Natural killer cell (primary cell): ENCODE results near the gene PRCD. TPM values are rescaled to one million over a fixed set of nuclear protein-coding genes. Genes with fewer than 3 reads are reported as not detected.

Source experiments
- ATAC-seq, 3 donors: fragments of 150-1000 bp in 2 of 3; fragments of 200-7000 bp in 1 of 3; cut with Tn5 transposase; 1 replicate in 1 of 3; 2 replicates in 2 of 3; pipeline ENCODE4 v1.10.0; 2021; ENCODE audit warnings: mild to moderate bottlenecking in 2 of 3, moderate library complexity in 2 of 3
- DNase-seq, 2 donors: peaks; one replicate each; pipeline versions ENCODE4 v3.0.0 to v3.0.0-alpha.2; 2013 to 2021; ENCODE audit warnings: mixed read lengths in 1 of 2
- H3K27ac ChIP-seq: one replicate; pipeline ENCODE4 v1.5.1; 2013; ENCODE audit warnings: mild to moderate bottlenecking, low read length
- H3K27me3 ChIP-seq: one replicate; pipeline ENCODE4 v1.6.1; 2013; ENCODE audit warnings: low read length; ENCODE audit not compliant: control insufficient read depth, insufficient read depth
- H3K36me3 ChIP-seq: one replicate; pipeline ENCODE4 v1.6.1; 2013; ENCODE audit warnings: low read length; ENCODE audit not compliant: control insufficient read depth, insufficient read depth
- H3K4me1 ChIP-seq: one replicate; pipeline ENCODE4 v1.6.1; 2013; ENCODE audit warnings: low read length; ENCODE audit not compliant: control insufficient read depth, insufficient read depth
- H3K4me3 ChIP-seq: one replicate; pipeline ENCODE4 v1.5.1; 2013; ENCODE audit warnings: low read length
- H3K9me3 ChIP-seq: one replicate; pipeline ENCODE4 v1.6.1; 2013; ENCODE audit warnings: low read length; ENCODE audit not compliant: control insufficient read depth, insufficient read depth
- H3K27ac Mint-ChIP-seq, 2 donors: one replicate each; pipeline ENCODE4 v1.8.0; 2022; ENCODE audit warnings: mild to moderate bottlenecking in 2 of 2, mixed read lengths in 2 of 2, moderate library complexity in 1 of 2
- H3K27me3 Mint-ChIP-seq, 2 donors: one replicate each; pipeline ENCODE4 v1.8.0; 2022; ENCODE audit warnings: low read depth in 2 of 2, mixed read lengths in 2 of 2
- H3K36me3 Mint-ChIP-seq: one replicate; pipeline ENCODE4 v1.8.0; 2022; ENCODE audit warnings: mixed read lengths
- H3K4me1 Mint-ChIP-seq, 2 donors: one replicate each; pipeline ENCODE4 v1.8.0; 2022; ENCODE audit warnings: mixed read lengths in 2 of 2
- H3K4me3 Mint-ChIP-seq: one replicate; pipeline ENCODE4 v1.8.0; 2022; ENCODE audit warnings: mild to moderate bottlenecking, moderate library complexity, mixed read lengths
- H3K9me3 Mint-ChIP-seq, 2 donors: one replicate each; pipeline ENCODE4 v1.8.0; 2022; ENCODE audit warnings: mixed read lengths in 2 of 2
- WGBS: methylation state at CpG from one replicate; pipeline ENCODE4 v1.1.7; 2013; ENCODE audit warnings: missing lambda C conversion rate; ENCODE audit not compliant: insufficient coverage; 5-methylcytosine and 5-hydroxymethylcytosine counted together
- intact Hi-C: fragments of 100-400 bp; cut with micrococcal nuclease; formaldehyde crosslinking; loops from one replicate; pipeline ENCODE4 v1.14.2; 2022
- total RNA-seq, 4 donors: library from RNA; stranded (reverse); fragments of 120-200 nt in 1 of 4; gene quantifications; one replicate each; pipeline versions ENCODE4 v1.2.3 to v1.2.4, GENCODE V29; 2013 to 2022
- TF ChIP-seq, protein P1 (sequence below): fragments of 200-600 bp; IDR thresholded peaks from one replicate; pipeline ENCODE4 v1.8.0; 2022; ENCODE audit warnings: antibody characterized with exemption

The PRCD gene
- total RNA-seq, 3 donors from 2014 or later (not counting 1 experiment from before 2014, with no cell fraction given) = 0.77 to 1.1 (median 0.82) TPM

GRCh38 chr17:76544546-76545365, 4.9 kb downstream of the PRCD start:
- no peak for DNase-seq
- peaks cover 5% of the 10 kb centered on the region for H3K27me3 ChIP-seq
- no peak for ATAC-seq
- H3K4me1 ChIP-seq = peaks cover 48% of the 10 kb centered on the region
- 78% methylated on average over 24 of the region's 24 CpGs for WGBS
- TF ChIP-seq, protein P1, sequence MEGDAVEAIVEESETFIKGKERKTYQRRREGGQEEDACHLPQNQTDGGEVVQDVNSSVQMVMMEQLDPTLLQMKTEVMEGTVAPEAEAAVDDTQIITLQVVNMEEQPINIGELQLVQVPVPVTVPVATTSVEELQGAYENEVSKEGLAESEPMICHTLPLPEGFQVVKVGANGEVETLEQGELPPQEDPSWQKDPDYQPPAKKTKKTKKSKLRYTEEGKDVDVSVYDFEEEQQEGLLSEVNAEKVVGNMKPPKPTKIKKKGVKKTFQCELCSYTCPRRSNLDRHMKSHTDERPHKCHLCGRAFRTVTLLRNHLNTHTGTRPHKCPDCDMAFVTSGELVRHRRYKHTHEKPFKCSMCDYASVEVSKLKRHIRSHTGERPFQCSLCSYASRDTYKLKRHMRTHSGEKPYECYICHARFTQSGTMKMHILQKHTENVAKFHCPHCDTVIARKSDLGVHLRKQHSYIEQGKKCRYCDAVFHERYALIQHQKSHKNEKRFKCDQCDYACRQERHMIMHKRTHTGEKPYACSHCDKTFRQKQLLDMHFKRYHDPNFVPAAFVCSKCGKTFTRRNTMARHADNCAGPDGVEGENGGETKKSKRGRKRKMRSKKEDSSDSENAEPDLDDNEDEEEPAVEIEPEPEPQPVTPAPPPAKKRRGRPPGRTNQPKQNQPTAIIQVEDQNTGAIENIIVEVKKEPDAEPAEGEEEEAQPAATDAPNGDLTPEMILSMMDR = no peak
- H3K36me3 Mint-ChIP-seq = no peaks in the 10 kb centered on the region
- no peaks in the 10 kb centered on the region for H3K9me3 Mint-ChIP-seq
- no peak overlapping the region for H3K27ac ChIP-seq
- H3K36me3 ChIP-seq = no peaks in the 10 kb centered on the region
- intact Hi-C loops = loop anchor here (5.0 kb wide), 1 partner anchor 77 kb away; the partner anchor contains the start of gene AANAT
- H3K27me3 Mint-ChIP-seq = peaks cover under 1 to 3% of the 10 kb centered on the region in 2 donors
- H3K27ac Mint-ChIP-seq = no peak overlapping the region
- H3K4me3 ChIP-seq = no peak overlapping the region
- no peaks in the 10 kb centered on the region for H3K9me3 ChIP-seq
- H3K4me3 Mint-ChIP-seq = no peak overlapping the region
- peaks cover 0 to 21% of the 10 kb centered on the region in 2 donors for H3K4me1 Mint-ChIP-seq

DNA sequence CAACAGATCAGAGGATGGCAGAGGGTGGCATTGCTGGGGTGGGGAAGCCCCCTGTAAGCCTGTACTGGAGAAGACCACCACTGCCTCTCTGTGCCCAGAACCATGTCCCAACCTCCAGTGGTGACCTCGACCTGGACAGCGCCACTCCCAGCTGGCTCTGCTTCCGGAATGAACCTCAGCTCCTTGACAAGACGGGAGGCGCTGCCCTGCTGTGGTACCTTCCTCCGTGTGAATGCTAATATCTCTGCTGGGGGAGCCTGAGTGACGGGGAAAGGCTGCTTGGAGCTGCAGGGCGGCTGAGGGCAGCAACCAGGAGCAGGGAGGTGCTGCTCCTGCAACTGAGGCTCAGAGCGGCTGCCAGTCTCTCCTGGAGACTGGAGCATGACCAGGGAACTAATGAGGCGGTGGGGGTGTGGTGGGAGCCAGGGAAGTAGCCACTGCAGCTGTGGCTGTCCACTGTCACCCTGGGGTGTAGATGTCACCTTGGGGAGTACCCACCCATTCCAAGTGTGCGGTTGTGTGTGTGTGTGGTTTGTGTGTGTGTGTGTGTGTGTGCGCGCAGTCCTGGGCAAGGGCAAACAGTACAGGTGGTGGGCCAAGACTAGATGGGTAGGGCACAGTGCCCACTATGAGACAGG, 6.2 kb downstream of the PRCD start:
- ATAC-seq (no peak), DNase-seq (no peak)
- no peak overlapping the region for H3K27ac Mint-ChIP-seq
- H3K36me3 Mint-ChIP-seq = no peaks in the 10 kb centered on the region
- no peaks in the 10 kb centered on the region for H3K9me3 Mint-ChIP-seq
- peaks cover 0 to 21% of the 10 kb centered on the region in 2 donors for H3K4me1 Mint-ChIP-seq
- 85% methylated on average over 13 of the region's 13 CpGs for whole genome bisulfite sequencing
- no peaks in the 10 kb centered on the region for H3K36me3 ChIP-seq
- no peak overlapping the region for H3K27ac ChIP-seq
- H3K4me3 Mint-ChIP-seq = no peak overlapping the region
- peaks cover 43% of the 10 kb centered on the region for H3K4me1 ChIP-seq
- peaks cover 0 to 3% of the 10 kb centered on the region in 2 donors for H3K27me3 Mint-ChIP-seq
- H3K9me3 ChIP-seq = no peaks in the 10 kb centered on the region
- intact Hi-C loops = loop anchor here (5.0 kb wide), 1 partner anchor 79 kb away; the partner anchor contains the start of gene AANAT
- TF ChIP-seq, protein P1 = no peak
- H3K27me3 ChIP-seq = no peaks in the 10 kb centered on the region
- H3K4me3 ChIP-seq = no peak overlapping the region

DNA sequence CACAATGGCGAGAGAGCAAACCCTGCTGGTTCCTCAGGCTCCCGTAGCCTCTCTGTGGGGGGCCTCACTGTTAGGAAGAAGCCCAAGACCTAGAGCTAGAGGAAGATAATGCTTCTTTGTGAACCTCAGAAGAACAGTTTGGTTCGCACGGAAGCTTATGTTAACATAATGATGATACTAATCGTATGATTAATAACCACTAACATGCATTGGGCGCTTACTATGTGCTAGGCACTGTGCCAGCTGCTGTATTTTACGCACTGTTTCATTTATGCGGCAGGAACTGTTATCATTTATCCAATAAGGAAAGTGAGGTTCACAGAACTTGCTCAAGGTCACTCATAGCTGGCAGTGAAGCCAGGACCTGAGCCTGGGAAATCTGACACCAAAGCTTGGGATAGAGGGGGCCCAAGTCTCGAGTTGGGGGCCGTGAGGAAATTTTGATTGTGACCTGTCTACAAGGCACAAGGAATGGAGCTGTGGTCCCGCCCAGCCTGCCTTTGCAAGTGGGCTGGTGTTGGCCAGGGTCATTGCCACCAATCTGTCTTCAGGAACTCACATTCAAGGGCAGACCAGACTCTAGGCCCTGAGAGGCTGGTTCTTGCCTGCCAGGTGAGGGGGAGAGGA, 6.8 kb downstream of the PRCD start:
- Mint-ChIP-seq H3K4me3 (no peak overlapping the region), H3K36me3 (no peaks in the 10 kb centered on the region), H3K27ac (no peak overlapping the region), H3K9me3 (no peaks in the 10 kb centered on the region), H3K4me1 (peaks cover 0 to 21% of the 10 kb centered on the region in 2 donors), H3K27me3 (peaks cover 0 to 3% of the 10 kb centered on the region in 2 donors)
- ATAC-seq (no peak), DNase-seq (no peak)
- intact Hi-C loops = loop anchor here (1.0 to 5.0 kb wide), 2 partner anchors 23 to 79 kb away; partner anchors contain the start of gene AANAT
- H3K27me3 ChIP-seq = no peaks in the 10 kb centered on the region
- peaks cover 43% of the 10 kb centered on the region for H3K4me1 ChIP-seq
- TF ChIP-seq, protein P1 = no peak
- H3K36me3 ChIP-seq = no peaks in the 10 kb centered on the region
- H3K27ac ChIP-seq = no peak overlapping the region
- 79% methylated on average over 11 of the region's 11 CpGs for WGBS
- H3K4me3 ChIP-seq = no peak overlapping the region
- no peaks in the 10 kb centered on the region for H3K9me3 ChIP-seq
